ENCODE measurements around the gene DOCK11.

Gene DOCK11

DNA sequence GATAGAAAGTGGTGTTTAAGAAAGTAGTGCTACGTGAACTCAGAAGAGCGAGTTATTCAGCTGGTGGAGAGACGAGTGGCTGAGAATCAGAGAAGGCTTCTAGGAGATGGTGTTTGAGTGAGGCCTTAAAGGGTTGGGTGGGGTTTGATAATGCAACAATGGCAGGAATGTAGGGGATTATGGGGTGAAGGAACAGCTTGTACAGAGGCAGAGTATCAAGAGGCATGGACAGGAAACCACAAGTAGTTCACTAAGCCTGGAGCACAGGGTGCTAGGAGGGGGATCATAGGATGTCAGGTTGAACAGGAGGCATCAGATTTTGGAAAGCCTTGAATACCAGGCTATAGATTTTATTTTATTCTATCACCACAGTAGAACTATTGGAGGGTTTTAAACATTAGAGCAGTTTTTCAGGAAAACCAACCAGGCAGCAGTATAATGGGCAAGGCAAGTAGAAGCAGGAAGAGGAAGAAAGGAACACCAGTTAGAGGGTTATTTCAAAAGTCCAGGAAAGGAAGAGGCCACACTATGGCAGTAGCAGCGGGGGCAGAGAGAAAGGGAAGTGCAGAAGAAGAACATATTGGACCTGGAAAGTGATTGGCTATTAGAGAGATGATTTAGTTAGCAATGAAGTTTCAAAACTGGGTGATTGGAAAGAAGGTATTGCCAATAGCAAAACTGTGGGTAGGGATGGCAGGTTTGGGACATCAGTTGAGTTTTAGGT, 99.2 kb downstream of the DOCK11 start:
- H2AFZ ChIP-seq, result no peak overlapping the region
- H3K27me3 ChIP-seq (ENCODE audit: control insufficient read depth, insufficient read depth, low read length), result no peaks in the 10 kb centered on the region
- H3K4me1 ChIP-seq, result no peaks in the 10 kb centered on the region
- H3K36me3 ChIP-seq (ENCODE audit: control insufficient read depth, insufficient read depth, low read length), result no peaks in the 10 kb centered on the region
- no peaks in the 10 kb centered on the region for H3K9me3 ChIP-seq (ENCODE audit: control insufficient read depth, low read length)
- no peak overlapping the region for H3K4me3 ChIP-seq (ENCODE audit: low read depth, low read length)
- no peak overlapping the region for H3K9ac ChIP-seq
- H3K79me2 ChIP-seq, result no peaks in the 10 kb centered on the region
- no peak overlapping the region for H3K4me2 ChIP-seq (ENCODE audit: low read length)
- no peak for TF ChIP-seq CTCF (IDR thresholded peaks at IDR 0.05)
- no peak overlapping the region for H3K27ac ChIP-seq

- H3K27ac ChIP-seq, result no peak overlapping the region
Observed at GRCh38 chrX:118595501-118596042, 100.0 kb downstream of the DOCK11 start.

DNA sequence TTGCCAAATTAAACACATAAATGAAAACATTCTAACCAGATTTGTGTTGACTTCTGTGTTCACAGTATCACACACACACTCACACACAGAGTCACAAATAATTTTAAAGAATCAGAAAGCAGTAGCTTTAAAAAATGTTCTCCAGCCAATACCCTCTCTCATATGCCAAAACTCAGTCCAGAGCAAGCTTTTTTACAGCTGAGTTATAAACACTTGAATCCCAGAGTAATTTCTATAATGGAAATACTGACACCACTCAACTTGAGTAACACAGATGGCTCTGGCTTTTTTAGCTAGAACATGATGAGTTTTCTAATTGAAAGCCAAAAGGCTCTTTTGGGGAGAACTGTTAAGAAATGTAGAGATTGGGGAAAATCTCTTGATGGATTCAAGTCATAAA, 100.8 kb downstream of the DOCK11 start:
- no peaks in the 10 kb centered on the region for H3K36me3 ChIP-seq (ENCODE audit: control insufficient read depth, insufficient read depth, low read length)

More at GRCh38 chrX:118595501-118596042, 100.0 kb downstream of the DOCK11 start:
- Histone ChIP-seq H3K27me3 (ENCODE audit: control insufficient read depth, insufficient read depth, low read length) (no peaks in the 10 kb centered on the region), H2AFZ (no peak overlapping the region), H3K4me1 (no peaks in the 10 kb centered on the region), H3K9me3 (ENCODE audit: control insufficient read depth, low read length) (no peaks in the 10 kb centered on the region), H3K9ac (no peak overlapping the region), H3K4me3 (ENCODE audit: low read depth, low read length) (no peak overlapping the region), H3K36me3 (ENCODE audit: control insufficient read depth, insufficient read depth, low read length) (no peaks in the 10 kb centered on the region), H3K79me2 (no peaks in the 10 kb centered on the region), H3K4me2 (ENCODE audit: low read length) (no peak overlapping the region)
- TF ChIP-seq CTCF (IDR thresholded peaks at IDR 0.05), result no peak

GRCh38 chrX:118603981-118604380, 108.4 kb downstream of the DOCK11 start:
- H3K36me3 ChIP-seq (ENCODE audit: control insufficient read depth, insufficient read depth, low read length), result no peaks in the 10 kb centered on the region
- peak; percentile 70 for TF ChIP-seq CTCF (IDR thresholded peaks at IDR 0.05)
- H3K4me1 ChIP-seq, result no peaks in the 10 kb centered on the region
- H3K27me3 ChIP-seq (ENCODE audit: control insufficient read depth, insufficient read depth, low read length), result no peaks in the 10 kb centered on the region
- H3K4me2 ChIP-seq (ENCODE audit: low read length), result no peak overlapping the region
- H3K4me3 ChIP-seq (ENCODE audit: low read depth, low read length), result no peak overlapping the region
- no peak overlapping the region for H3K27ac ChIP-seq
- H3K9me3 ChIP-seq (ENCODE audit: control insufficient read depth, low read length), result no peaks in the 10 kb centered on the region
- peak overlapping the region; percentile 72 for H2AFZ ChIP-seq
- no peak overlapping the region for H3K9ac ChIP-seq
- no peaks in the 10 kb centered on the region for H3K79me2 ChIP-seq

More for the DNA sequence above, 100.8 kb downstream of the DOCK11 start:
- H3K4me2 ChIP-seq (ENCODE audit: low read length), result no peak overlapping the region
- no peak overlapping the region for H3K4me3 ChIP-seq (ENCODE audit: low read depth, low read length)
- no peak for TF ChIP-seq CTCF (IDR thresholded peaks at IDR 0.05)
- H3K27ac ChIP-seq, result no peak overlapping the region
- H2AFZ ChIP-seq, result no peak overlapping the region
- H3K27me3 ChIP-seq (ENCODE audit: control insufficient read depth, insufficient read depth, low read length), result no peaks in the 10 kb centered on the region
- no peaks in the 10 kb centered on the region for H3K9me3 ChIP-seq (ENCODE audit: control insufficient read depth, low read length)
- no peaks in the 10 kb centered on the region for H3K79me2 ChIP-seq
- no peaks in the 10 kb centered on the region for H3K4me1 ChIP-seq
- H3K9ac ChIP-seq, result no peak overlapping the region

DNA sequence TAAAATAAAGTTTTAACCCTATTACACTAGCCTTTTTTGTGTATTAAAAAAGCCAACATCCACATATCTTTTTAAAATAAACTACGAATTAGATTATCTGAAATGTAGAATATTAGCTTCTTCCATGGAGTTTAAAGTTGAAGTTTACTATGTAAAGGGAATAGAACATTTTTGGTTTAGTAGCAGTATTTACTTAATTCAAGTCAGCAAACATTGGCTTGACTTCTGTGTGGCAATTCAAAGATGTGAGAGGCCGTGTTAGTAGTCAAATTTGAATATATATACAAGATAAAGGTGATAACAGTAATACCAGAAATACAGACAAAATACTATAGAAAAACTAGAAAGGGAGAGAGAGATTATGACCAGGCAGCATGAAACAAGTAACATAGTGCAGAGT, 116.7 kb downstream of the DOCK11 start:
- Histone ChIP-seq H3K4me3 (ENCODE audit: low read depth, low read length) (no peak overlapping the region), H3K36me3 (ENCODE audit: control insufficient read depth, insufficient read depth, low read length) (no peaks in the 10 kb centered on the region), H3K27ac (no peak overlapping the region), H3K9me3 (ENCODE audit: control insufficient read depth, low read length) (no peaks in the 10 kb centered on the region), H3K27me3 (ENCODE audit: control insufficient read depth, insufficient read depth, low read length) (no peaks in the 10 kb centered on the region), H3K4me2 (ENCODE audit: low read length) (no peak overlapping the region), H3K4me1 (no peaks in the 10 kb centered on the region), H3K9ac (no peak overlapping the region), H3K79me2 (no peaks in the 10 kb centered on the region), H2AFZ (no peak overlapping the region)
- no peak for TF ChIP-seq CTCF (IDR thresholded peaks at IDR 0.05)

Data from parathyroid adenoma (tissue), 2 donors.